Measurements from ENCODE around the gene LSMEM2.
"Not testable (repeated sequence)": the region's sequence is repeated elsewhere in the genome, so short reads cannot be mapped to it uniquely, and the experiment has no call there.

Gene LSMEM2

GRCh38 chr3:50278880-50279224, at the start of gene LSMEM2:
Gene LSMEM2 (plus strand): TSS chr3:50279087. CDS start chr3:50279114, 27 bp downstream.
- DNase-seq: no peak

DNA sequence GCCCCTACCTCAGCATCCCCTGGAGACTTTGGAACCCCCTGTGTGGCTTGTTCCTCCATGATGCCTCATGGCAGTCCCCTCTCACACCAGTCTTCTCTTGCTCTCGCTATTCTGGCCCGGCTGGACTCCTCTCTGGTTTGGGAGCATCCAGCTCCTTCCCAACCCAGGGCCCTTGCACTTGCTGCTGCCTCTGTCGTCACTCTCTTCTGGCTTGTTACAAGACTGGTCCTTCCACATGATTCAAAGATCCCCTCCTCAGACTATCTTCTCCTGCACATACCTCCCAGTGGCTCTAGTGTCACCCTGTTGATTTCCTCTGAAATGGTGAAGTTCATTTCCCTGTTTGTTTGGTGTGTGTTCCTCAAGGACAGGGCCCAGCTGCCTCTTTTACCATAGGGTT, 49.4 kb upstream of the LSMEM2 start:
- no peak for DNase-seq

DNA sequence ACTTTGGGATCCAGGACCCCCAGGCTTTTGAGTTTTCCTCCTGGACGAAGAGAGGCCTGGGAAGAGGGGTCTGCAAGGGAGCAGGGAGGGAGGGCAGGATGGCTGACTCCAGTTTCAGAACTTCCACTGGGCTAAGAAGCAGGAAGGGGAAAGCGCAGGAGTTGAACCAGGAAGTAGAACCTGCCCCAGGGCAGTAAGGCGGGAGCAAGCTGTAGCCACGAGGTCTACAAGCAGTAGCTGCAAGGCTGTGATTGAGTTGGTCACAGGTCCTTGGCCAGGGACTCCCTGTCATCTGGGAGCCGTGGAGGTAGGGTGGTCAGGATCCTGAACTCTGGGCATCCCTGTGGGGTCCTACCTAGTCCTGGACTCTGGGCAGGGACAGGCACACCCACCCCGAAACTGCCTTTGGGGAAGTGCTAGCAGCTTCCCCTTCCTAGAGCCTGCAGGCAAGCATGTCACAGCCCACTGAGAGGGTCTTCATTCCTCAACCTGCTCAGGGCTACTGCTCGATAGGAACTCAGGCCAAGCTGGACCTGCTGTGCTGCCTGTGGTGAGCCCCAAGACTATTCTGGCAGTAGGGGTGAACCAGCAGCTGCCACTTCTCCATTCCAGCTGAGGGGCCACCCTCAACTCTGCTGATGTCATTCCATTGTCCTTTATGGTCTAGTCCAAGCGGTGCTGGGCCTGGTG, 48.6 kb upstream of the LSMEM2 start:
- DNase-seq: no peak

DNA sequence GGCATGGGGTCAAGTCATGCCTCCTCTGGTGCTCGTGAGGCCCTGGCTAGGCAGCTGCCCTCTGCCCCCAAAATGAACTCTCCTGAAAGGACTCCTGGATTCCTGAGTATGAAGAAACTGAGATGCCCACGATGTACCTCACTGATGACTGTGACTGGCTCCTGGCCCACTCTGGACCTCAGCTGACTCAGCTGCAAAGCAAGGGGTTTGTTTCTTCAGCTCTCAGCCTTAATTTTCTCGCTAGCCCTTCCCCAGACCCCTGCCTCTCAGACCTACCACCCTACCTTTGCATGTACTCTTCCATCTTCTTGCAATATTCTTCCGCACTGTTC, 48.1 kb upstream of the LSMEM2 start:
- no peak for DNase-seq

DNA sequence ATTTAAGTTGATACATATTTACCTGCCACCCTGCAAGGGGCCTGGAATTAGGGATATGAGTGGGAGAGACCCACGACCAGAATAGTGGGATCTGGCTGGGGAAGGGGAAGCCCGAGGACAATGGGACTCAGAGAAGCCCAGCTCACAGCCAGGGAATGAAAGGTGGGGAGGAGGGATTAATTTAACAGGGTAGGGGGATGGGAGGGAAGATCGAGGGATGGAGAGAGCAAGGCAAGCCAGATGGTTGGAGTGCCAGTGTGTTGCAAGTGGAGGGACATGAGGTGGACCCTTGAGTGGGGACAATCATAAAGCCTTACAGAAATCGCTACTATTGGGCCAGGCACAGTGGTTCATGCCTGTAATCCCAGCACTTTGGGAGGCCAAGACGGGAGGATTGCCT, 47.3 kb upstream of the LSMEM2 start:
- DNase-seq: no peak

GRCh38 chr3:50232303-50232702, 46.6 kb upstream of the LSMEM2 start:
- DNase-seq: no peak

DNA sequence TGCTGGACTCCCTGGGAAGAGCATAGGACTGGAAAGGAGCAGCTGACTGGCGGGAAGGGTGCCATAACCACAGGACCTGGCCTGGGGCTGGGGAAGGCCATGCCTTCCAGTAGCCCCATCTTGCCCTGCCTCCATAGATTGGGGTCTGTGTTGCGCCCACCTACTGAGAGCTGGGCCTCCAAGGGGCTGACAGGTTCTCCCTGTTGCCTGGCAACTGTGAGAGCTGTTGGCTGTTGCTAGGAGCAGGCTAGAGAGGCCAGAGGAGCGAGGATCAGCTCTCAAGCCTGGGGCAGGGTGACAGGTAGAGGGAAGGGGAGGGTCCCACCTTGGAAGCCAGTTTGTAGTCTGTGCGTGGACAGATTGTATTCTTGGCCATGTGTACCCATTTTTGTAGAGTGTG, 45.7 kb upstream of the LSMEM2 start:
- no peak for DNase-seq

DNA sequence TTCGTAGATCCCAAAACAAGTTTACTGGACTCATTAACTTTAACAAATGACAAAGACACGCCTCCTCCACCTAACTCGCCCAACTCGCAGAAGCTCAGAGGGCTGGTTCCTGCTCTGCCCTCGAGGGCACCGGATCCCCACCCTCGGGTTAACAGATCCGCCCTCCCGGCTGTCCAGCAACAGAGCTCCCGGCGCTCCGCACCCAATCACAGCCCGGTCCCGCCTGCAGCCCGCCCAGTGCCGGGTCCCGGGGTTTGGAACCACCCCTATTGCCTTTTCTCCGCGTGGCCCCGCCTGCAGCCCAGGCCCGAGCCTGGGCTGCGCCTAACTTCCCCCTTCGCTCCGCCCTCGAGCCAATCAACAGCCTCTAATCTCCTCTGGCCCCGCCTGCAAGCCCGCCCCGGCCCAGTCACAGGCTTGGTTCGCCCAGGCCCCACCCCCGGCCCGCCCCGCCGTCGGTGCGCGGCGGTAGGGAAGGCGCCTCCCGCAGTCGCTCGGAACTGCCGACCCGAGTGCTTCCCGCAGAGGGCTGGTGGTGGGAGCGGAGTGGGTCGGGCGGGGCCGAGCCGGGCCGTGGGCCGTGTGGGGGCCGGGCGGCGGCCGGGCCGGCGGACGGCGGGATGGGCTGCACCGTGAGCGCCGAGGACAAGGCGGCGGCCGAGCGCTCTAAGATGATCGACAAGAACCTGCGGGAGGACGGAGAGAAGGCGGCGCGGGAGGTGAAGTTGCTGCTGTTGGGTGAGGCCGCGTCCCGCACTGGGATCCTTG, 43.0 kb upstream of the LSMEM2 start, which contains the start of gene GNAI2:
Gene GNAI2, plus strand, starts transcription at position 489 of the 768 bp plus-strand sequence. Its CDS starts 132 bp downstream, at position 621.
- DNase-seq: peak; percentile 96

- DNase-seq: no peak
Measured at GRCh38 chr3:50236484-50237132, 42.3 kb upstream of the LSMEM2 start.

DNA sequence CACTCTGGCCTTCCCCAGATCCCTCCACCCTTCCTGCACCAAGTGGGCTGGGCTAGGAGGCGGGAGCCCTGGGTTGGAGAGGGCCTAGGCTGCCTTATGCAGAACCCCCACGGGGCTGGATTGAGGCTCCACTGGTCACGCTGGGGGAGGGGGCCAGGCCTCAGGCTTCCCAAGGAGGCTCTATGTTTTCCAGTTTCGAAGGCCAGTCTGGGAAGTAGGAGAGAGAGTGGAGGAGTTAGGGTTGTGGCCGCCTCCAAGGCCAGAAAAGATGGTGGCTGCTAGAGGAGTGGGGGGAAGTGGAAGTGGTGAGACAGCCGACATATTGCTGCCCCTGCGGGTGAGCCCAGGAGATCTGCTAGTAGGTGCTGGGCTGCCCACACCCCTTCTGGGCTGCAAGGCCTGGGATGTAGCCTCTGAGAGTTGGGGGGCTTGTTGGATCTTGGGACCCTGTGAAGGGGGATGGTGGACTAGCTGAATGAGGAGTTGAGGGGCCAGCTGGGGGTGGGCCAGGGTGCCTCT, 41.7 kb upstream of the LSMEM2 start:
- DNase-seq: no peak

DNA sequence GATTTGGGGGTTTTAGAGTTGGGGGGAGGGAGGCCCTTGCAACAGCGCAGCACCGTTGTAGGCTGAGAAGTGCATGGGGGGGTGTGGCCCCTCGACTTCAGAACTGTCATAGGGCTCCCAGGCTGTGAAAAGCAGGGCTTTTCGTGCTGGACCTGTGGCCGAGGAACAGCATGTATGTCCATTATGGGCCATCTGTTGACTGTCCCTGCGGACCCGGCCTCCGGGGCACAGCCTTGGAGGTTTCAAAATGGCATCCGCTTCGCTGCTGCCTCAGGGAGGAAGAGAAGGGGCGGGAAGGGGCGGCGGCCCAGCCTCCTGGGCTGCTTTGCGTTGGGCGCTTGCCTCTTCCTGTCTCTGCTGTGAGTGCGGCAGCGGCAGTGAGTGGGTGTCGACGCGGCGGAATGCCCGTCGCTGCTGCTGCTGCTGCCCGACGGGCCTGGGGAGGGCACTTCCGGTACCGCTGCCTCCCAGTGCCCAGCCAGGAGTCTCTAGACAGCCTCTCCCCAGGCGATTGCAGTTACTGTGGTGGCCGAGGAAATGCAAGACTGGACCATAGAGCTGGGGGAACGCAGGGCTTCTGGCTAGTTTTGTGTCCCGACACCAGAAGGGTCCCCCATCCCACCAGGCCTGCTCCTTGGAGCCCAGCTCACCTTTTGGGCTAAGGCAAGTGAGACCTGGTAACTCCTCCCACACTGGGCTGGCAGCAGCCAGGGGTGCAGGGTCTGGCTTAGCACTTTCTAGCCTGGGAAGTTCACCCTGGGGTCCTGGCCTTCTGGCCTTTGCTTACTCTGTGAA, 40.9 kb upstream of the LSMEM2 start:
- peak; percentile 79 to 82 for DNase-seq

DNA sequence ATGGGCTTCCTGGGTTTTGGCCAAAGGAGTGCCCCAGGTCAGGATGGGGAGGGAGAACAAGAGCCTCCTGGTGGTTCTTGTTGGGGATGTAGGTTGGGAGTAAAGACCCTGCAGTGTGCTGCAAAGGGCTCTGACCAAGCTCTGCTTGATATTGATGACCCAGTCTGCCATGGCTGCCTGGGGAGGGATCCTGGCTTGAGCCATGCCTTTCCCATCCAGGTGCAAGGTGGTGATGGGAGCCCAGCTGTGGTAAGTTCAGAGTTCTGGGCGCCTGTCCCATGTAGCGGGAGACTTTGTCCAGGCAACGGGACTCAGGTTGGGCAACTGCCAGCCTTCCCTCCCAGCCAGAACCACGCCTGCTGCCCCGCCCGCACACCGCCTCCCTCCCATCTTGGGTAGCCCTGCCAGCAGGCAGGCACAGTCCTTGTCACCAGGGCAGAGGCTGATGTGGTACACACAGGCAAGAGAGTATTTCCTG, 40.3 kb upstream of the LSMEM2 start:
- DNase-seq: no peak

GRCh38 chr3:50239649-50240048, 39.2 kb upstream of the LSMEM2 start:
- DNase-seq: no peak

- no peak for DNase-seq
Measured at GRCh38 chr3:50241163-50241562, 37.7 kb upstream of the LSMEM2 start.

- DNase-seq: no peak
Measured at GRCh38 chr3:50241713-50242380, 37.0 kb upstream of the LSMEM2 start.

DNA sequence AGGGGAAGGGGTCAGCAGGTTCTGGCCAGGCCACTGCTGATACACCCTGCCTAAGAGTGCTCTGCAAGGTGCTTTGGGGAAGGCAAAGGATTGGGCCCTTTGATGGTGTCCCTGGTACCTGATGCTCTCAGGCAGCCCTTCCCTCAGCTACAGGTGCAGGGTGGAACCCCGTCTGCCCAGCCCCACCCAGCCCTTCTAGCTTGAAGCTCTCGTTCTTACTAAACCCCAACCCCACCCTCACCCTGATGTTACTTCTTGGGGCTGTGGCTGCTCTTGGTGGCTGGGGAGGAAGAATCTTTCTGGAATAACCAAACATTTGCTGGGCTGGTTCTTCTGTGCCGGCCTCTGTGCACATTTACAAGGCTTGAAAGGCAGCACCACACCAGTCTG, 36.5 kb upstream of the LSMEM2 start:
- no peak for DNase-seq

GRCh38 chr3:50242851-50243542, 35.9 kb upstream of the LSMEM2 start:
- DNase-seq: no peak

GRCh38 chr3:50243543-50243895, 35.4 kb upstream of the LSMEM2 start:
- no peak for DNase-seq

- not testable (repeated sequence) for DNase-seq
Measured at GRCh38 chr3:50244813-50245212, 34.1 kb upstream of the LSMEM2 start.

DNA sequence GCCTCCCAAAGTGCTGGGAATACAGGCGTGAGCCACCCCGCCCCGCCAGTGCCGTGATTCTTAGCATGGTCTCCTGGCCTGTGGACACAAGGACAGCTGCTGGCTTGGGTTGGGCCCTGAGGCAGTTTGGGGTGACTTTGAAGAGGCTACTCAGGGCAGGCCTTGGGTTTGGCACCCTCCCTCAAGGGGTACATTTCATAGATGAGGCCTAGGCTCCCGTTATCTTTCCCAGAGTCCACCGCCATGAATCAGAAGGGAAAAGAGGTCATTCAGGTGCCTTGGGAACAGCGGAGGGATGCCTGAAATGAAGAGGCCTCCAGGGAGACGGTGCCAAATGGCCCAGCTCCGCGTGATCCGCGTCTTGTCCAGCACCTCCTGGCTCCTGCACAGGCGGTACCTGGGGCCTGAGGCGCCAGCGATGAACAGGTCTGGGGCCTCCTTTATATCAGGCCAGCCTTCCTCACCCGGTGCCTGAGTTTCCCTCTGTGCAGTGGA, 33.6 kb upstream of the LSMEM2 start:
- no peak for DNase-seq

DNA sequence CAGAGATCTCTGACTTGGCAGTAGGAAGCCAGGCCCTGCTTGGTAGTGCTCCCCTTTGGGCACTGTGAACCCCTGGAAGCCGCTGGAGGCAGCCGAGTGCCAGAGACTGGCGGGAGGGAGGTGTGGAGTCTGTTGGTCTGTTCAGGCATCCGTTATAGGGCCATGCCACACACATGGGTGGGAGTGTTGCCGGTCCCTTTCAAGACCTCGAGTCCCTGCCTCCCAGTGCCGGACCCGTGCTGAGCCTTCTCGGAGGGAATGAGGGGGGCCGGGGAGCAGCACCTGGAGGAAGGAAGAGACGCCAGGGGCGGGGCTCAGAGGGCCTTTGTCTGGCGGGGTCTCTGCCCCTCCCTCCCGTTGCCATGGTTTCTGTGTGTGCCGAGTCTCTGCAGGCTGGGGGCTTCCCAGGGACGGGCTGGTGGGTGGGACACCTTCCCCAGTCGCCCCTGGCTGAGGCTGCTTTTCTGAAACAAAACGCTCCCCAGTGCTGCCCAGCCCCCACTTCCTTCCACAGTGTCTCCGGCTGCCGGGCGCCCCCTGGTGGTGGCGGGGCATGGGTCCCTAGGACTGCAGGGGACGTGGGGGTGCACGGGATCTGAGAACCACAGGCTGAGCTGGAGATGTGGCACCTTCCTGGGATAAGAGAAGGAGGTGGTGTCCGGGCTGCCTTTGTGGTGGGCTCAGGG, 32.9 kb upstream of the LSMEM2 start:
- peak; percentile 99 for DNase-seq
